Activated CD4-positive, alpha-beta T cell treated with anti-CD3 and anti-CD28 coated beads, Interleukin-2, amount 10 ng/mL, durations not matched to agents 24 days and 14 days (primary cell): ENCODE data around the gene SHISA4. TPM values are rescaled to one million over a fixed set of nuclear protein-coding genes. Genes with fewer than 3 reads are reported as not detected.

ENCODE experiments used
- DNase-seq: peaks from one replicate; pipeline ENCODE4 v3.0.0; 2022
- H3K27ac Mint-ChIP-seq: one replicate; pipeline ENCODE4 v1.8.0; 2022; ENCODE audit warnings: mild to moderate bottlenecking, mixed read lengths
- H3K27me3 Mint-ChIP-seq: one replicate; pipeline ENCODE4 v1.8.0; 2022; ENCODE audit warnings: mixed read lengths
- H3K36me3 Mint-ChIP-seq: one replicate; pipeline ENCODE4 v1.8.0; 2022; ENCODE audit warnings: low read depth, mild to moderate bottlenecking, mixed read lengths
- H3K4me1 Mint-ChIP-seq: one replicate; pipeline ENCODE4 v1.8.0; 2021; ENCODE audit warnings: mixed read lengths
- H3K4me3 Mint-ChIP-seq: one replicate; pipeline ENCODE4 v1.8.0; 2022; ENCODE audit warnings: mild to moderate bottlenecking, moderate library complexity, mixed read lengths
- H3K9me3 Mint-ChIP-seq: one replicate; pipeline ENCODE4 v1.8.0; 2021; ENCODE audit warnings: mixed read lengths
- intact Hi-C: fragments of 100-400 bp; cut with micrococcal nuclease; formaldehyde crosslinking; loops from one replicate; pipeline ENCODE4 v1.15.1; 2023
- total RNA-seq: library from RNA; stranded (reverse); gene quantifications from 2 replicates; pipeline ENCODE4 v1.2.3, GENCODE V29; 2022

Gene SHISA4
- total RNA-seq, 1 donor from 2014 or later: 0.77 TPM

DNA sequence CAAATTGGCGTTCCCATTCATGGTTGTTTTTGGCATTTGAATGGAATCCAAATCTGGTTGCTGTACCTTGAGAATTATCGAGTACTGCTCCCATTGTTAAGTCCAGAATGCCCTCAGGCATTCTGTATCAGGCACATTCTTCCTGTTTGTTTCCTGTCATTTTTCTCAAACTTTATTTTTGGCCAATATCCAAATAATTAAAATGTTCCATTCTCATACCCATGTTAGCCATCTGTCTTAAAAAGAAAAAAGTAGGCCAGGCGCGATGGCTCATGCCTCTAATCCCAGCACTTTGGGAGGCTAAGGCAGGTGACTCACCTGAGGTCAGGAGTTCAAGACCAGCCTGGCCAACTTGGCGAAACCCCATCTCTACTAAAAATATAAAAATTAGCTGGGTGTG is 29.3 kb upstream of the SHISA4 start:
- H3K27ac Mint-ChIP-seq: no peak overlapping the region

DNA sequence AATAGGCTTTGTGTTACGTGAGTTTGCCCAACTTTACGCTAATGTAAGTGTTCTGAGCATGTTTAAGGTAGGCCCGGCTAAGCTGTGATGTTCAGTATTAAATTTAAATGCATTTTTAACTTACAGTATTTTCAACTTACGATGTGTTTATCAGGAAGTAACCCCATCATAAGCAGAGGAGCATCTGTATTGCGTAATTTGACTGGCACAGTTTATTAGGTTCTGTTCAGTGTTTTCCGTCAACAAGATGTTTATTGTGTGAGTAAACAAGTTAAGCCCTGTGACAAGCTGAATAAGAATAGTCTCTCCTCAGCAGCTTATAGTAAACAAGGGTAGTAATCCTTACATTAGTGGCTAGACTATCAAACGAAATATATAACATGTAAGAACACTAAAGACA is 27.2 kb upstream of the SHISA4 start:
- no peak for DNase-seq
- Mint-ChIP-seq H3K4me1 (no peaks in the 10 kb centered on the region), H3K9me3 (no peaks in the 10 kb centered on the region), H3K36me3 (peaks cover 44% of the 10 kb centered on the region), H3K4me3 (no peak overlapping the region), H3K27me3 (no peaks in the 10 kb centered on the region), H3K27ac (no peak overlapping the region)
- intact Hi-C loops: no loop called here

More for the DNA sequence above, 29.3 kb upstream of the SHISA4 start:
- DNase-seq: no peak
- H3K4me1 Mint-ChIP-seq: no peaks in the 10 kb centered on the region
- intact Hi-C loops: no loop called here
- H3K9me3 Mint-ChIP-seq: no peaks in the 10 kb centered on the region
- no peak overlapping the region for H3K4me3 Mint-ChIP-seq
- peaks cover 59% of the 10 kb centered on the region for H3K36me3 Mint-ChIP-seq
- no peaks in the 10 kb centered on the region for H3K27me3 Mint-ChIP-seq

DNA sequence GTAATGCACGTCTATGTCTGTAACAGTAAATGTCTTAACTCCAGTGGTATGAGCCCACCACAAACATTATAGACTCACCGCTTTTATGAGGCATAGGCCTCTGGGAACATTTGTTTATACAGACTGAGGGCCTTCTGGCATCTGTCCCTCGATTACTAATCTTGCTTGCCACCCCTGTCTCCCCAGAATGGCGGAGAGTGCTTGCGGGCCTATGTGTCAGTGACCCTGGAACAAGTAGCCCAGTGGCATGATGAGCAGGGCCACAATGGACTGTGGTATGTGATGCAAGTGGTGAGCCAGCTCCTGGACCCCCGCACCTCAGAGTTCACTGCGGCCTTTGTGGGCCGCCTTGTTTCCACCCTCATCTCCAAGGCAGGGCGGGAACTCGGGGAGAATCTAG is 18.3 kb upstream of the SHISA4 start:
- Mint-ChIP-seq H3K9me3 (no peaks in the 10 kb centered on the region), H3K4me3 (no peak overlapping the region), H3K4me1 (peaks cover 3% of the 10 kb centered on the region), H3K27me3 (no peaks in the 10 kb centered on the region), H3K27ac (no peak overlapping the region), H3K36me3 (peaks cover 66% of the 10 kb centered on the region)
- DNase-seq: no peak
- intact Hi-C loops: no loop called here

DNA sequence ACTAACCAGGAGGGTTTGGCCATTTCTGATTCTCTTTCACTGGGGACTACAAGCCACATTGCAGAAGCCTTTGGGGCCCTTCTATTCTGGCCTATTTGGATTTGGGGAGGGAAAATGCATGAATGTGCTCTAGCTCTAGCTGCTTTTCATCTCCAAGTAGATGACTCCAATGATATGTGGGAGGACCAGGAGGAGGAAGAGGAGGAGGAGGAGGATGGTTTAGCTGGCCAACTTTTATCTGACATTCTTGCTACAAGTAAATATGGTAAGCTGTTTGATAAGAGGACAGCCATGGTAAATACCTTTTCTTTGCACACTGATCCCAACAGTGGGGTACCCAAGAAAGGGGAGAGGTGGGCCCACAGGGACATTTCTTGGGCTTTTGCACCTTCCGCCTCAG is 14.0 kb upstream of the SHISA4 start:
- peaks cover 65% of the 10 kb centered on the region for H3K36me3 Mint-ChIP-seq
- H3K4me1 Mint-ChIP-seq: peaks cover 2% of the 10 kb centered on the region
- H3K9me3 Mint-ChIP-seq: no peaks in the 10 kb centered on the region
- no peak for DNase-seq
- H3K27me3 Mint-ChIP-seq: no peaks in the 10 kb centered on the region
- no peak overlapping the region for H3K4me3 Mint-ChIP-seq
- intact Hi-C loops: no loop called here
- H3K27ac Mint-ChIP-seq: no peak overlapping the region

DNA sequence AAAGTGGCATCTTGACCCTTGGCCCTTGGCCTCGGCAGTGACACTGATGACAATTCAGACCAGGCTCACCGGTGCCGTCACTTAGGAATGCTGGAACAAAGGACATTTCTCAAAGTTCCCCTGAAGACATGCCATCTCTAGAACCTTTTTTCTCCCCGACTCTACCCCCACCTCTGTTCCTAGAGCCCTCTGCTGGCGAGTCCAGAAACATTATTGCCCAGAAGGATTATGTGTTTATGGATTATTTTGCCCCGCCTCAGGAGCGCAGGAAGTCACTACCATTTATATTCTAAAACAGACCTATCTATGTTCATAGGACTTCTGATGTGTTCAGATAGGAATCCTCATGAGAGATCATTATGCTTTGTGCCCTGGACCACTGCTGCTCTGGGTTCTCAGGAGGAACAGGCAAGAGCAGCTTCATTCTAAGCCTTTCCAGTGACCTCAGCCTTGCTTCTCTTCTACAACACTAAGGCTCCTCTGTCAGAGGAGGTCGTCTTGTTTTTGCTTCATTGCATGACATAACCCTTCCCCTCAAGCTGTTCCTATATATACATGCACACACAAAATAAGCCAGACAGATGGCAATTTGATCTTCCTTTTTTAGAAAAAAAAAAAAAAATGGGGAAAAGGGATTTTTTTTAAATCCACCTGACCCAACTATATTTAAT is 12.4 kb upstream of the SHISA4 start:
- H3K4me3 Mint-ChIP-seq: no peak overlapping the region
- no peak for DNase-seq
- H3K36me3 Mint-ChIP-seq: peaks cover 51% of the 10 kb centered on the region
- H3K9me3 Mint-ChIP-seq: no peaks in the 10 kb centered on the region
- peaks cover 2% of the 10 kb centered on the region for H3K4me1 Mint-ChIP-seq
- intact Hi-C loops: no loop called here
- no peaks in the 10 kb centered on the region for H3K27me3 Mint-ChIP-seq
- H3K27ac Mint-ChIP-seq: no peak overlapping the region

GRCh38 chr1:201877877-201878401 is 10.8 kb upstream of the SHISA4 start:
- no peaks in the 10 kb centered on the region for H3K27me3 Mint-ChIP-seq
- peaks cover 35% of the 10 kb centered on the region for H3K36me3 Mint-ChIP-seq
- peak; percentile 77 for DNase-seq
- peaks cover 2% of the 10 kb centered on the region for H3K4me1 Mint-ChIP-seq
- intact Hi-C loops: loop anchor here (2.0 kb wide), 1 partner anchor 95 kb away; no protein-coding TSS in a partner anchor
- H3K4me3 Mint-ChIP-seq: no peak overlapping the region
- H3K27ac Mint-ChIP-seq: no peak overlapping the region
- H3K9me3 Mint-ChIP-seq: no peaks in the 10 kb centered on the region

DNA sequence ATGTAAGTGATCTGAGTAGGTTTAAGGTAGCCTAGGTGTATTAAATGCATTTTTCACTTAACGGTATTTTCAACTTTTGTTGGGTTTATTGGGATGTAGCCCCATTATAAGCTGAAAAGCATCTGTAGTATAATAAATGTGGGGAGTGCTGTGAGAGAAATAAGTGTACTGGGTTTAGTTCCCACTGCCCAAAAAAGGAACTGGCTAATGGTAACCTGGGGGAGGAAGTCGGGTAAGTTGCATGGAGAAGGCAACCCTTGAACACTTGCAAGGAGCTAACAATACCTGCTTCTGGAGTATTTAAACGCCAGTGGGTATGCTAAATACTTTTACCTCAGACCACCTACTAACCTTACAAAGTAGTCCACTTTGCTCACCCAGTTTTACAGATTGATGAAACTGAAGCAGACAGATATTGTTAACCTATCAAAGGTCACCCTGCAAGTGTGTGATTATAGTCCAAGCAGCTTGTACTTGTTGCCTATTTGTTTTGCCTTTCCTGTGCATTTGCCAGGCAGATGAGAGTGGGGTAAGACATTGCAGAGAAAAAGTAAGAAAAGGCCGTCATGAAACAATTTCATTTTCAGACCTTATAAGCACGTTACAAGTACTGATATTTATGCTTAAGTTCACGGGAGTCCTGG is 7.6 kb upstream of the SHISA4 start:
- Mint-ChIP-seq H3K27me3 (no peaks in the 10 kb centered on the region), H3K27ac (peak overlapping the region; percentile 14), H3K36me3 (peaks cover 17% of the 10 kb centered on the region), H3K4me3 (no peak overlapping the region), H3K4me1 (peaks cover 2% of the 10 kb centered on the region), H3K9me3 (no peaks in the 10 kb centered on the region)
- intact Hi-C loops: no loop called here
- DNase-seq: no peak

- Mint-ChIP-seq H3K27ac (peak overlapping the region; percentile 14), H3K27me3 (no peaks in the 10 kb centered on the region), H3K4me3 (no peak overlapping the region), H3K36me3 (peaks cover 13% of the 10 kb centered on the region), H3K9me3 (no peaks in the 10 kb centered on the region), H3K4me1 (peaks cover 2% of the 10 kb centered on the region)
- intact Hi-C loops: no loop called here
- DNase-seq: no peak
These were observed 7.1 kb upstream of the SHISA4 start for GRCh38 chr1:201881617-201882016.

- H3K36me3 Mint-ChIP-seq: peaks cover 9% of the 10 kb centered on the region
These were observed 6.0 kb upstream of the SHISA4 start for GRCh38 chr1:201882665-201883132.

DNA sequence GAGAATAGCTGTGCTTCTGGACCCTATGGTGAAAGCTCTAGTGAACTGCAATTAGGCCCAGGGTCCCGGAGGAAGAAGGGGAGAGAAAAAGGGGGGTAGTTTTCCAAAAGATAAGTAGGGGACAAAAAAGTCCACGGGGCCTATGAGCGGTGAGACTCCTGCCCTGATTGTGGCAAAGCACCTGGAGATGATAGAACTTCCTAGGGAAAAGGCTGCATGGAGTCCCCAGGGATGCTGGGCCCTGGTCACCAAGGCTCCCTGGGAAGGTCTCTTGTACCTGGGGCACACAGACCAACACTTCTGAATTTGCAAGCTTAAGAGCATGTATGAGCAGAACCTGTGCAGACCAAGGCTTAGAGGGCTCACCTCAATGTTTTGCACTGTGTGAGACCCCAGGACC is 5.4 kb upstream of the SHISA4 start:
- peak overlapping the region; percentile 9 for H3K27ac Mint-ChIP-seq
- H3K9me3 Mint-ChIP-seq: no peaks in the 10 kb centered on the region
- DNase-seq: no peak
- peaks cover 6% of the 10 kb centered on the region for H3K36me3 Mint-ChIP-seq
- H3K4me1 Mint-ChIP-seq: peaks cover 4% of the 10 kb centered on the region
- peaks cover 15% of the 10 kb centered on the region for H3K27me3 Mint-ChIP-seq
- intact Hi-C loops: no loop called here
- no peak overlapping the region for H3K4me3 Mint-ChIP-seq

More at GRCh38 chr1:201882665-201883132, 6.0 kb upstream of the SHISA4 start:
- no peak overlapping the region for H3K4me3 Mint-ChIP-seq
- DNase-seq: no peak
- H3K4me1 Mint-ChIP-seq: peaks cover 2% of the 10 kb centered on the region
- H3K27me3 Mint-ChIP-seq: peaks cover 9% of the 10 kb centered on the region
- no peaks in the 10 kb centered on the region for H3K9me3 Mint-ChIP-seq
- H3K27ac Mint-ChIP-seq: no peak overlapping the region
- intact Hi-C loops: no loop called here

GRCh38 chr1:201883786-201884185 is 4.9 kb upstream of the SHISA4 start:
- no peak overlapping the region for H3K4me3 Mint-ChIP-seq
- peaks cover 6% of the 10 kb centered on the region for H3K36me3 Mint-ChIP-seq
- peaks cover 4% of the 10 kb centered on the region for H3K4me1 Mint-ChIP-seq
- H3K27me3 Mint-ChIP-seq: peaks cover 16% of the 10 kb centered on the region
- intact Hi-C loops: no loop called here
- no peaks in the 10 kb centered on the region for H3K9me3 Mint-ChIP-seq
- no peak for DNase-seq
- H3K27ac Mint-ChIP-seq: no peak overlapping the region

GRCh38 chr1:201884425-201884824 is 4.3 kb upstream of the SHISA4 start:
- no peak overlapping the region for H3K4me3 Mint-ChIP-seq
- H3K4me1 Mint-ChIP-seq: peaks cover 4% of the 10 kb centered on the region
- no peak for DNase-seq
- peaks cover 17% of the 10 kb centered on the region for H3K27me3 Mint-ChIP-seq
- no peak overlapping the region for H3K27ac Mint-ChIP-seq
- intact Hi-C loops: no loop called here
- H3K36me3 Mint-ChIP-seq: no peaks in the 10 kb centered on the region
- H3K9me3 Mint-ChIP-seq: no peaks in the 10 kb centered on the region

- Mint-ChIP-seq H3K9me3 (no peaks in the 10 kb centered on the region), H3K4me1 (peaks cover 4% of the 10 kb centered on the region), H3K4me3 (no peak overlapping the region), H3K27ac (no peak overlapping the region), H3K27me3 (peaks cover 27% of the 10 kb centered on the region), H3K36me3 (no peaks in the 10 kb centered on the region)
- no peak for DNase-seq
- intact Hi-C loops: no loop called here
These were observed 3.1 kb upstream of the SHISA4 start for GRCh38 chr1:201885531-201886075.
